HCT116 (cell line): ENCODE measurements around the gene DOCK1. TPM values are rescaled to one million over a fixed set of nuclear protein-coding genes. Genes with fewer than 3 reads are reported as not detected.

Source experiments
- ATAC-seq: fragments of 200-7000 bp; cut with Tn5 transposase; 2 replicates; pipeline ENCODE4 v1.9.1; 2020; ENCODE audit warnings: mild to moderate bottlenecking, moderate library complexity
- BruUV-seq: library from RNA; stranded (reverse); fragments of 400-500 nt; replicated peaks from 2 replicates; lab custom pipeline; 2021; lab: Mats Ljungman, UMichigan
- CTCF ChIA-PET: fragments of 300-600 bp; sonication (Branson Sonifier 250); formaldehyde crosslinking; loops from one replicate; lab custom pipeline; 2021; ENCODE audit warnings: antibody characterized with exemption; lab: Charles Lee
- POLR2A ChIA-PET: fragments of 300-600, 350-600 bp; sonication (Branson Sonifier 250); formaldehyde crosslinking; loops from one replicate; lab custom pipeline; 2021; ENCODE audit warnings: antibody characterized with exemption; lab: Charles Lee
- RAD21 ChIA-PET, 2 experiments: fragments of 300-600 bp; sonication (Branson Sonifier 250); formaldehyde crosslinking; loops; one replicate each; lab custom pipeline; 2023; ENCODE audit warnings: low total read pairs in 2 of 2; ENCODE audit not compliant: uncharacterized antibody in 2 of 2, unreplicated experiment in 2 of 2, low non-redundant PET in 1 of 2; lab: Charles Lee
- DNase-seq: peaks from one replicate; pipeline ENCODE4 v3.0.0-alpha.2; 2010; ENCODE audit warnings: low read depth, low spot score
- H2AFZ ChIP-seq: fragments of 200-600 bp; shearing (Covaris generic), sonication (generic); 2 replicates; pipeline ENCODE4 v1.6.1; 2017; ENCODE audit warnings: low read depth, mixed run types, mixed read lengths, antibody characterized with exemption, low read length; ENCODE audit not compliant: poor library complexity, severe bottlenecking
- H3K27ac ChIP-seq: 2 replicates; pipeline ENCODE4 v1.5.1; 2012; ENCODE audit warnings: low read depth, low read length
- H3K27me3 ChIP-seq: fragments of 200-600 bp; sonication (generic); 2 replicates; pipeline ENCODE4 v1.6.1; 2016; ENCODE audit warnings: mixed run types, low read length, mixed read lengths; ENCODE audit not compliant: insufficient read depth
- H3K36me3 ChIP-seq, 2 experiments: fragments of 200-500 bp in 1 of 2; fragments of 200-600 bp in 1 of 2; sonication (Bioruptor generic) in 1 of 2; sonication (generic) in 1 of 2; 2 replicates each; pipeline versions ENCODE4 v1.5.1 to v1.6.1; 2014 to 2016; ENCODE audit warnings: low read length in 2 of 2, inconsistent platforms in 1 of 2, mixed read lengths in 1 of 2, mixed run types in 1 of 2; ENCODE audit not compliant: insufficient read depth in 2 of 2, control insufficient read depth in 1 of 2
- H3K4me1 ChIP-seq, 2 experiments: fragments of 200-600 bp in 1 of 2; sonication (generic) in 1 of 2; 2 replicates each; pipeline versions ENCODE4 v1.5.1 to v1.6.1; 2012 to 2017; ENCODE audit warnings: low read length in 2 of 2, inconsistent platforms in 1 of 2, mild to moderate bottlenecking in 1 of 2, mixed read lengths in 1 of 2, mixed run types in 1 of 2, moderate library complexity in 1 of 2; ENCODE audit not compliant: insufficient read depth in 2 of 2, control insufficient read depth in 1 of 2
- H3K4me2 ChIP-seq: fragments of 200-600 bp; sonication (generic); 2 replicates; pipeline ENCODE4 v1.6.1; 2017; ENCODE audit warnings: mixed run types, low read length, mixed read lengths
- H3K4me3 ChIP-seq, 2 experiments: fragments of 200-600 bp in 1 of 2; sonication (generic) in 1 of 2; replicated peaks in 1 of 2; 2 replicates each; pipeline ENCODE4 v1.5.1; 2011 to 2016; ENCODE audit warnings: low read length in 2 of 2, control low read depth in 1 of 2, low read depth in 1 of 2, mild to moderate bottlenecking in 1 of 2, mixed read lengths in 1 of 2, mixed run types in 1 of 2
- H3K79me2 ChIP-seq: fragments of 200-600 bp; sonication (generic); 2 replicates; pipeline ENCODE4 v1.6.1; 2017; ENCODE audit warnings: mild to moderate bottlenecking, mixed run types, low read length, moderate library complexity, mixed read lengths; ENCODE audit not compliant: insufficient read depth
- H3K9ac ChIP-seq: fragments of 200-600 bp; sonication (generic); 2 replicates; pipeline ENCODE4 v1.6.1; 2016; ENCODE audit warnings: low read length, mixed read lengths
- H3K9me2 ChIP-seq: fragments of 200-600 bp; sonication (generic), shearing (Covaris generic); 2 replicates; pipeline ENCODE4 v1.6.1; 2017; ENCODE audit warnings: mixed run types, mild to moderate bottlenecking, moderate library complexity; ENCODE audit not compliant: insufficient read depth
- H3K9me3 ChIP-seq, 2 experiments: fragments of 200-500 bp in 1 of 2; fragments of 200-600 bp in 1 of 2; sonication (Bioruptor generic) in 1 of 2; sonication (generic) in 1 of 2; 2 replicates each; pipeline ENCODE4 v1.6.1; 2014 to 2017; ENCODE audit warnings: low read length in 2 of 2, mixed read lengths in 2 of 2, inconsistent platforms in 1 of 2, low read depth in 1 of 2, mild to moderate bottlenecking in 1 of 2, mixed run types in 1 of 2, moderate library complexity in 1 of 2; ENCODE audit not compliant: control insufficient read depth in 1 of 2, insufficient read depth in 1 of 2
- H4K20me1 ChIP-seq: fragments of 200-600 bp; sonication (generic), shearing (Covaris generic); 2 replicates; pipeline ENCODE4 v1.6.1; 2017; ENCODE audit warnings: mixed run types, mild to moderate bottlenecking, moderate library complexity; ENCODE audit not compliant: insufficient read depth
- ATF3 ChIP-seq: IDR thresholded peaks from 2 replicates; pipeline ENCODE4 v1.6.1; 2012
- CBX3 ChIP-seq: IDR thresholded peaks from 2 replicates; pipeline ENCODE4 v1.6.1; 2012; ENCODE audit warnings: low read depth
- CEBPB ChIP-seq: IDR thresholded peaks from 2 replicates; pipeline ENCODE4 v1.6.1; 2012; ENCODE audit warnings: low read depth
- ELF1 ChIP-seq: IDR thresholded peaks from 2 replicates; pipeline ENCODE4 v1.6.1; 2012; ENCODE audit warnings: low read depth, borderline replicate concordance
- EZH2 ChIP-seq: fragments of 200-600 bp; sonication (generic); IDR thresholded peaks from 2 replicates; pipeline ENCODE4 v1.6.1; 2017; ENCODE audit warnings: antibody characterized with exemption, mixed run types
- EZH2phosphoT487 ChIP-seq: fragments of 200-600 bp; IDR thresholded peaks from 2 replicates; pipeline ENCODE4 v1.6.1; 2018; ENCODE audit warnings: antibody characterized with exemption, borderline replicate concordance
- FOSL1 ChIP-seq: IDR thresholded peaks from 2 replicates; pipeline ENCODE4 v1.6.1; 2012; ENCODE audit warnings: low read depth
- JUND ChIP-seq: IDR thresholded peaks from 2 replicates; pipeline ENCODE4 v1.6.1; 2012
- POLR2A ChIP-seq: IDR thresholded peaks from 2 replicates; pipeline ENCODE4 v1.7.0; 2011; ENCODE audit warnings: borderline replicate concordance; ENCODE audit not compliant: insufficient read depth, insufficient read length; ENCODE audit errors: extremely low read depth
- POLR2AphosphoS5 ChIP-seq: IDR thresholded peaks from 2 replicates; pipeline ENCODE4 v1.6.1; 2011; ENCODE audit warnings: mild to moderate bottlenecking, low read depth, low read length, moderate library complexity
- RAD21 ChIP-seq: IDR thresholded peaks from 2 replicates; pipeline ENCODE4 v1.6.1; 2012; ENCODE audit warnings: low read depth, mild to moderate bottlenecking
- SIN3A ChIP-seq: IDR thresholded peaks from 2 replicates; pipeline ENCODE4 v1.6.1; 2012; ENCODE audit warnings: low read depth
- SP1 ChIP-seq: IDR thresholded peaks from 2 replicates; pipeline ENCODE4 v1.6.1; 2012; ENCODE audit warnings: low read depth
- TCF7L2 ChIP-seq: IDR thresholded peaks from 2 replicates; pipeline ENCODE4 v1.7.0; 2011; ENCODE audit warnings: borderline replicate concordance, inconsistent platforms; ENCODE audit not compliant: insufficient read depth, insufficient read length; ENCODE audit errors: extremely low read depth
- YY1 ChIP-seq: IDR thresholded peaks from 2 replicates; pipeline ENCODE4 v1.6.1; 2011; ENCODE audit warnings: low read length, low read depth, moderate library complexity, mild to moderate bottlenecking; ENCODE audit not compliant: insufficient replicate concordance; ENCODE audit errors: extremely low read depth
- ZNF274 ChIP-seq: fragments of 200-500 bp; sonication (Bioruptor generic); IDR thresholded peaks from 2 replicates; pipeline ENCODE4 v1.6.1; 2014; ENCODE audit warnings: mild to moderate bottlenecking, low read depth, low read length, inconsistent platforms
- intact Hi-C: fragments of 100-400 bp; cut with micrococcal nuclease; formaldehyde crosslinking; loops from 2 replicates; pipeline ENCODE4 v1.10.0; 2022
- total RNA-seq: library from RNA; stranded (reverse); gene quantifications from one replicate; pipeline ENCODE4 v1.2.1, GENCODE V29; 2021; ENCODE audit not compliant: unreplicated experiment

Gene DOCK1
- total RNA-seq, 1 experiment from 2014 or later: 46.5 TPM

GRCh38 chr10:127123626-127124025 is 218.4 kb downstream of the DOCK1 start:
- Histone ChIP-seq H3K9ac (no peak overlapping the region), H4K20me1 (no peaks in the 10 kb centered on the region), H3K36me3 (no peaks in the 10 kb centered on the region)

GRCh38 chr10:127125331-127125730 is 220.1 kb downstream of the DOCK1 start:
- H3K79me2 ChIP-seq: no peaks in the 10 kb centered on the region
- H3K4me1 ChIP-seq: no peaks in the 10 kb centered on the region
- H3K36me3 ChIP-seq: no peaks in the 10 kb centered on the region
- no peak overlapping the region for H3K4me3 ChIP-seq
- H3K27ac ChIP-seq: no peak overlapping the region
- ChIA-PET POLR2A (no interaction called here), CTCF (no interaction called here), RAD21 (no interaction called here)
- no TSS peak for BruUV-seq
- H3K9me3 ChIP-seq: no peaks in the 10 kb centered on the region
- DNase-seq (no peak), ATAC-seq (no peak)
- TF ChIP-seq ZNF274 (no peak), TCF7L2 (no peak), JUND (no peak), YY1 (no peak)
- H3K9me2 ChIP-seq: no peaks in the 10 kb centered on the region
- H3K9ac ChIP-seq: no peak overlapping the region
- no peak overlapping the region for H3K4me2 ChIP-seq
- no peaks in the 10 kb centered on the region for H4K20me1 ChIP-seq
- no peak overlapping the region for H2AFZ ChIP-seq
- intact Hi-C loops: no loop called here
- no peaks in the 10 kb centered on the region for H3K27me3 ChIP-seq

More at GRCh38 chr10:127123626-127124025, 218.4 kb downstream of the DOCK1 start:
- no peak for ATAC-seq
- Histone ChIP-seq H3K4me3 (no peak overlapping the region), H3K4me1 (no peaks in the 10 kb centered on the region), H3K27ac (no peak overlapping the region), H3K27me3 (no peaks in the 10 kb centered on the region), H3K4me2 (no peak overlapping the region), H3K9me3 (no peaks in the 10 kb centered on the region), H2AFZ (no peak overlapping the region), H3K79me2 (no peaks in the 10 kb centered on the region), H3K9me2 (no peaks in the 10 kb centered on the region)
- CTCF ChIA-PET: no interaction called here
- POLR2A ChIA-PET: no interaction called here
- TF ChIP-seq RAD21 (no peak), POLR2A (no peak), ZNF274 (no peak), FOSL1 (no peak), CEBPB (no peak), POLR2AphosphoS5 (no peak), ELF1 (no peak), EZH2 (no peak), SP1 (no peak), TCF7L2 (no peak), EZH2phosphoT487 (no peak), ATF3 (no peak), SIN3A (no peak), CBX3 (no peak)
- DNase-seq: no peak
- intact Hi-C loops: no loop called here
- no TSS peak for BruUV-seq
- RAD21 ChIA-PET: no interaction called here
